ENCODE measurements around the gene BOK. TPM values are rescaled to one million over a fixed set of nuclear protein-coding genes. Genes with fewer than 3 reads are reported as not detected.

The BOK gene
- total RNA-seq (10 to 100 TPM; 52.0 to 62.7 TPM), polyA plus RNA-seq (ENCODE audit: insufficient read depth, low read depth, low replicate concordance) (20.2 TPM)
- long read RNA-seq, donor 1, partial matches to known transcripts: 0 of 3 reads
- long read RNA-seq, donor 1, other reads (novel, unspliced or antisense): 0 of 3 reads
- long read RNA-seq, donor 2, partial matches to known transcripts: 0 of 2 reads
- long read RNA-seq, donor 2, other reads (novel, unspliced or antisense): 0 of 2 reads

GRCh38 chr2:241558532-241559322, at the start of gene BOK:
Gene BOK (plus strand): TSS chr2:241558745. CDS start chr2:241559484, 739 bp downstream.
- peak within 1 kb of the TSS; percentile 62 to 63 for H3K4me3 ChIP-seq
- H3K36me3 ChIP-seq (ENCODE audit: low read depth, missing control alignments): no peaks in the 10 kb centered on the region
- intact Hi-C loops (cut with DNase I; ENCODE audit: low total_unique reads): no loop called here
- H3K9me3 ChIP-seq: no peaks in the 10 kb centered on the region
- TF ChIP-seq POLR2A (IDR thresholded peaks at IDR 0.05): no peak
- TF ChIP-seq, protein P1, sequence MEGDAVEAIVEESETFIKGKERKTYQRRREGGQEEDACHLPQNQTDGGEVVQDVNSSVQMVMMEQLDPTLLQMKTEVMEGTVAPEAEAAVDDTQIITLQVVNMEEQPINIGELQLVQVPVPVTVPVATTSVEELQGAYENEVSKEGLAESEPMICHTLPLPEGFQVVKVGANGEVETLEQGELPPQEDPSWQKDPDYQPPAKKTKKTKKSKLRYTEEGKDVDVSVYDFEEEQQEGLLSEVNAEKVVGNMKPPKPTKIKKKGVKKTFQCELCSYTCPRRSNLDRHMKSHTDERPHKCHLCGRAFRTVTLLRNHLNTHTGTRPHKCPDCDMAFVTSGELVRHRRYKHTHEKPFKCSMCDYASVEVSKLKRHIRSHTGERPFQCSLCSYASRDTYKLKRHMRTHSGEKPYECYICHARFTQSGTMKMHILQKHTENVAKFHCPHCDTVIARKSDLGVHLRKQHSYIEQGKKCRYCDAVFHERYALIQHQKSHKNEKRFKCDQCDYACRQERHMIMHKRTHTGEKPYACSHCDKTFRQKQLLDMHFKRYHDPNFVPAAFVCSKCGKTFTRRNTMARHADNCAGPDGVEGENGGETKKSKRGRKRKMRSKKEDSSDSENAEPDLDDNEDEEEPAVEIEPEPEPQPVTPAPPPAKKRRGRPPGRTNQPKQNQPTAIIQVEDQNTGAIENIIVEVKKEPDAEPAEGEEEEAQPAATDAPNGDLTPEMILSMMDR (IDR thresholded peaks at IDR 0.05): no peak
- H3K27ac ChIP-seq: peak within 1 kb of the TSS; percentile 23 to 78
- no peaks in the 10 kb centered on the region for H3K27me3 ChIP-seq
- 1 to 6% methylated on average over 3 to 71 of the region's 98 CpGs for WGBS, 2 donors
- peaks cover 18% of the 10 kb centered on the region for H3K4me1 ChIP-seq
- DNase-seq: peak; percentile 81

DNA sequence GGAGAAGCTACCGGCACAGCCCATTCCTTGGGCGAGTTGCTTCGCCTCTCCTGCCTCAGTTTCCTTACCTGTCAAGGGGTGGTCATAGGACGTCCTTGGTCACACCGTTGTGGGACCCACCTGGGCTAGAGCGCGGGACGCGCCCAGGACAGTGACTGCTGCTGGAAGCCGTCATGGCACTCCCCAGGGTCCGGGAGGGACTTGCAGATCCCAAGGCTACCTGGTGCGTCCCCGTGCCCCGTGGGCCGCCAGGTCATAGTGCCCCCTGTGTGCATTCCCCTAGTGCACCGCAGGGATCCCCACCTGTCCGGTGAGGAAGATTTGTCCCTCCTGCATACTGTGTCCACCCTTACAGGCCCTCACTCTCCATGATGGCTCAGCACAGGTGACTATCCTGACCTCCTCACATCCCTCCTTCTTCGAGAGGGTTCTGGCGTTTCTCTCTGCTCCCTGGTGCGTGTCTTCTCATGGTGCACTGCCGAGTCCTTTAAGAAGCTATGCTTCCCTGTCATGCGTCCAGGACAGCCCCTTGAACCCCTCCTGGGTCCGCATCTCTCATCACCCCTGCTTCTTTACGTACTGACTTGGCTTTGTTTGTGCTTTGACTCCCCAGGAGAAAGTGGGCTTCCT, 49.3 kb upstream of the BOK start:
- 16 to 32% methylated on average over 8 to 24 of the region's 24 CpGs for WGBS, 2 donors
- intact Hi-C loops (cut with DNase I; ENCODE audit: low total_unique reads): no loop called here
- Histone ChIP-seq H3K36me3 (ENCODE audit: low read depth, missing control alignments) (no peaks in the 10 kb centered on the region), H3K27me3 (no peaks in the 10 kb centered on the region), H3K4me3 (peak overlapping the region; percentile 83 to 98), H3K9me3 (no peaks in the 10 kb centered on the region), H3K4me1 (peaks cover 21% of the 10 kb centered on the region), H3K27ac (peak overlapping the region; percentile 67 to 84)
- DNase-seq: no peak
- no peak for TF ChIP-seq POLR2A (IDR thresholded peaks at IDR 0.05)
- TF ChIP-seq, protein P1 (IDR thresholded peaks at IDR 0.05): no peak

- no peak for DNase-seq
- Histone ChIP-seq H3K36me3 (ENCODE audit: low read depth, missing control alignments) (no peaks in the 10 kb centered on the region), H3K27ac (no peak overlapping the region), H3K27me3 (no peaks in the 10 kb centered on the region), H3K4me1 (peaks cover 17% of the 10 kb centered on the region), H3K9me3 (no peaks in the 10 kb centered on the region), H3K4me3 (no peak overlapping the region)
- TF ChIP-seq POLR2A (IDR thresholded peaks at IDR 0.05): no peak
- TF ChIP-seq, protein P1 (IDR thresholded peaks at IDR 0.05): no peak
- intact Hi-C loops (cut with DNase I; ENCODE audit: low total_unique reads): no loop called here
- 88 to 94% methylated on average over 6 of the region's 6 CpGs for WGBS, 2 donors
Observed at GRCh38 chr2:241511091-241511741, 47.3 kb upstream of the BOK start.

DNA sequence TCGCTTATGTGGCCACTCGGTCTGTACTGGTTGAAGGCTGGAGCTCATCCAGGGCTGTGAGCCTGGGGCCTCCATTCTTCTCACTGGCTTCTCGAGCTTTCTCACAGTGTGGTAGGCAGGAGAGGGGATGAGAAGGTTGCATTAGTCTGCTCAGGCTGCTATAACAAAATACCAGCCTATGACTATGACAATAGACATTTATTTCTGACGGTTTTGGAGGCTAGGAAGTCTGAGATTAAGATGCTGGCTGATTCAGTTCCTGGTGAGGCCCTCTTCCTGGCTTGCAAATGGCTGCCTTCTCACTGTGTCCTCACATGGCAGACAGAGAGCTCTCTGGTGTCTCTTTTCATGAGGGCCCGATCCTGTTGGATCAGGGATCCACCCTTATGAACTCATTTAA, 44.0 kb upstream of the BOK start:
- H3K36me3 ChIP-seq (ENCODE audit: low read depth, missing control alignments): no peaks in the 10 kb centered on the region
- intact Hi-C loops (cut with DNase I; ENCODE audit: low total_unique reads): no loop called here
- H3K9me3 ChIP-seq: no peaks in the 10 kb centered on the region
- no peaks in the 10 kb centered on the region for H3K27me3 ChIP-seq
- 72 to 73% methylated on average over 4 to 5 of the region's 5 CpGs for WGBS, 2 donors
- no peak overlapping the region for H3K27ac ChIP-seq
- no peak for DNase-seq
- TF ChIP-seq, protein P1 (IDR thresholded peaks at IDR 0.05): no peak
- TF ChIP-seq POLR2A (IDR thresholded peaks at IDR 0.05): no peak
- no peak overlapping the region for H3K4me3 ChIP-seq
- peaks cover under 1% of the 10 kb centered on the region for H3K4me1 ChIP-seq
